Measurements from ENCODE around the gene ASCC1. TPM values are rescaled to one million over a fixed set of nuclear protein-coding genes. Genes with fewer than 3 reads are reported as not detected.

Gene ASCC1
- total RNA-seq, 1 experiment from 2014 or later, result 40.2 TPM

GRCh38 chr10:72079356-72079755 lies 136.7 kb downstream of the ASCC1 start:
- peak; percentile 64 for DNase-seq (ENCODE audit: low spot score)
- Histone ChIP-seq H3K9me3 (ENCODE audit: low read depth, low read length, poor library complexity, severe bottlenecking) (no peaks in the 10 kb centered on the region), H3K4me1 (ENCODE audit: insufficient read depth, low read length, poor library complexity, severe bottlenecking) (peaks cover 13% of the 10 kb centered on the region), H3K36me3 (ENCODE audit: insufficient read depth, low read length, poor library complexity, severe bottlenecking) (no peaks in the 10 kb centered on the region), H3K4me3 (ENCODE audit: low read depth, low read length, poor library complexity, severe bottlenecking) (no peak overlapping the region), H3K27ac (ENCODE audit: low read depth, low read length, poor library complexity, severe bottlenecking) (no peak overlapping the region), H3K27me3 (replicated peaks; ENCODE audit: insufficient read depth, low read depth, low read length, poor library complexity) (no peaks in the 10 kb centered on the region)
- no TSS peak for BruUV-seq (replicated peaks)
- ChIA-PET POLR2A (ENCODE audit: low non-redundant PET) (no interaction called here), CTCF (interaction anchor here (1.6 kb wide), 1 partner anchor 31 kb away, joined by 6 read pairs; no protein-coding TSS in a partner anchor)
- intact Hi-C loops (cut with micrococcal nuclease; ENCODE audit: unreplicated experiment), result no loop called here
- TF ChIP-seq EZH2 (IDR thresholded peaks at IDR 0.05; ENCODE audit: borderline replicate concordance, low read depth, low read length, poor library complexity, severe bottlenecking) (no peak), CTCF (conservative IDR thresholded peaks at IDR 0.05; ENCODE audit: low read depth, low read length) (no peak)

- Histone ChIP-seq H3K4me1 (ENCODE audit: insufficient read depth, low read length, poor library complexity, severe bottlenecking) (peaks cover 13% of the 10 kb centered on the region), H3K27me3 (replicated peaks; ENCODE audit: insufficient read depth, low read depth, low read length, poor library complexity) (no peaks in the 10 kb centered on the region), H3K36me3 (ENCODE audit: insufficient read depth, low read length, poor library complexity, severe bottlenecking) (no peaks in the 10 kb centered on the region), H3K27ac (ENCODE audit: low read depth, low read length, poor library complexity, severe bottlenecking) (no peak overlapping the region), H3K4me3 (ENCODE audit: low read depth, low read length, poor library complexity, severe bottlenecking) (no peak overlapping the region), H3K9me3 (ENCODE audit: low read depth, low read length, poor library complexity, severe bottlenecking) (no peaks in the 10 kb centered on the region)
- no TSS peak for BruUV-seq (replicated peaks)
- no peak for DNase-seq (ENCODE audit: low spot score)
- TF ChIP-seq CTCF (conservative IDR thresholded peaks at IDR 0.05; ENCODE audit: low read depth, low read length) (no peak), EZH2 (IDR thresholded peaks at IDR 0.05; ENCODE audit: borderline replicate concordance, low read depth, low read length, poor library complexity, severe bottlenecking) (no peak)
- intact Hi-C loops (cut with micrococcal nuclease; ENCODE audit: unreplicated experiment), result no loop called here
- ChIA-PET CTCF (no interaction called here), POLR2A (ENCODE audit: low non-redundant PET) (no interaction called here)
Measured at GRCh38 chr10:72077275-72077990, 138.6 kb downstream of the ASCC1 start.

DNA sequence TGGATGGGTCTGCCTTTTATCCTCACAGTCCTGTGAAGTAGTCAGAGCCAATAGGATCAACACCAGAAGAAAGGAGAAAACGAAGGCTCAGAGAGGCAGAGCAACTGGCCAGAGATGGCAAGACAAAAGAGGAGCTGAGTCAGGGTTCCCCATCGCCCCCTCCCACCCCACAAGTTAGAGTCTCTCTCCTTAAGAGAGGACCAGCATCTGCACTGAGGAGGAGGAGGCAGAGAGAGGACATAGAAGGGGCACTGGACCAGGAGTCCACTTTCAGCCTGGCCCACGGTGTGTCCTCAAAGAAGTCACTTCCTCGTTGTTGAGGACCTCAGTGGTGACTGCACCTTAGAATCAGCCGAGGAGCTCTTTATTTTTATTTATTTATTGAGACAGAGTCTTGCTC lies 139.3 kb downstream of the ASCC1 start:
- POLR2A ChIA-PET (ENCODE audit: low non-redundant PET), result no interaction called here
- intact Hi-C loops (cut with micrococcal nuclease; ENCODE audit: unreplicated experiment), result no loop called here
- TF ChIP-seq CTCF (conservative IDR thresholded peaks at IDR 0.05; ENCODE audit: low read depth, low read length), result no peak
- no peak for TF ChIP-seq EZH2 (IDR thresholded peaks at IDR 0.05; ENCODE audit: borderline replicate concordance, low read depth, low read length, poor library complexity, severe bottlenecking)
- CTCF ChIA-PET, result no interaction called here
- BruUV-seq (replicated peaks), result no TSS peak
- no peaks in the 10 kb centered on the region for H3K9me3 ChIP-seq (ENCODE audit: low read depth, low read length, poor library complexity, severe bottlenecking)
- no peak overlapping the region for H3K27ac ChIP-seq (ENCODE audit: low read depth, low read length, poor library complexity, severe bottlenecking)
- H3K36me3 ChIP-seq (ENCODE audit: insufficient read depth, low read length, poor library complexity, severe bottlenecking), result no peaks in the 10 kb centered on the region
- DNase-seq (ENCODE audit: low spot score), result no peak
- peaks cover 13% of the 10 kb centered on the region for H3K4me1 ChIP-seq (ENCODE audit: insufficient read depth, low read length, poor library complexity, severe bottlenecking)
- no peak overlapping the region for H3K4me3 ChIP-seq (ENCODE audit: low read depth, low read length, poor library complexity, severe bottlenecking)
- no peaks in the 10 kb centered on the region for H3K27me3 ChIP-seq (replicated peaks; ENCODE audit: insufficient read depth, low read depth, low read length, poor library complexity)
